NT2/D1 (cell line): ENCODE data around the gene SYNDIG1L.

ENCODE experiments used
- YY1 ChIP-seq: IDR thresholded peaks from 2 replicates; pipeline ENCODE4 v1.6.1; 2011; ENCODE audit not compliant: insufficient read length, insufficient read depth
- ZNF274 ChIP-seq: IDR thresholded peaks from 2 replicates; pipeline ENCODE4 v1.6.1; 2011; ENCODE audit warnings: mild to moderate bottlenecking, low read depth, low read length

DNA sequence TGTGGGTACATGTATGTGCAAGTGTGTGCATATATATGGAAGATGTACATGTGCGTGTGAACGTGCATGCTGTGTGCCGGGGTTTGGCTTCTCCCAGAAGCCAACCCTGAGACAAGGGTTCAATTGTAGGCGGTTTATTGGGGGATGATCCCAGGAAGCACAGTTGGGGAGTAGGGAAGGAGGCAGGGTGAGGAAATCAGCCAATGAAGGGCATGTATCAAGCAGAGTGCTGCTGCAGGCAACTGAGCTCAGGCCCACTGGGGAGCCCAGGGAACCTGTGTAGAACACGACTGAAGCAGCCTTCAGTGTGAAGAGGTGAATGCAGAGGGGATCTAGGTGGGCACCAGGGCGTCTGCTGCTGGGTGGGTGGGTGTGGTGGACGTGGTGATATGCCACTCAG is 21.6 kb downstream of the SYNDIG1L start:
- TF ChIP-seq ZNF274 (no peak), YY1 (no peak)
